Measurements from ENCODE around the gene DTD1.

Gene DTD1

DNA sequence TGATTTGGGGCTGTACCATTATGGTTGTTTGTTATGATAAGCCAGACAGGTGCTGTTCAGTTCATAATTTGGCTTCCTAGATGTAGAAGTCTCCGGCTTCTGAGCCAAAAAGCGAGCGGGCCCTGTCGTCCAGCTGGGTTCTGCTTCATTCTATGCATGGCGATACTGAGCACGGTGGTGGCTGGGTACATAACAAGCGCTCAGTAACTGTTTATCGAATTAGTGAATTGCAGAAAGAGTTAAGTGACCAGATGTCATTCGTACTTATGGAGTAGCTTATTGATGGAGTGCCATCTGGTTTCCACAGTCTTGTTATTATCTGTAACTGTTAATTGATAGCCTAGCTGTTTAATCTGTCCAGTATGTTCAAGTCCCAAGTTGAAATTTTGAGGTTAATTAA is 85.0 kb downstream of the DTD1 start:
- DNase-seq (ENCODE audit: low read depth): no peak
- TF ChIP-seq, protein P1, sequence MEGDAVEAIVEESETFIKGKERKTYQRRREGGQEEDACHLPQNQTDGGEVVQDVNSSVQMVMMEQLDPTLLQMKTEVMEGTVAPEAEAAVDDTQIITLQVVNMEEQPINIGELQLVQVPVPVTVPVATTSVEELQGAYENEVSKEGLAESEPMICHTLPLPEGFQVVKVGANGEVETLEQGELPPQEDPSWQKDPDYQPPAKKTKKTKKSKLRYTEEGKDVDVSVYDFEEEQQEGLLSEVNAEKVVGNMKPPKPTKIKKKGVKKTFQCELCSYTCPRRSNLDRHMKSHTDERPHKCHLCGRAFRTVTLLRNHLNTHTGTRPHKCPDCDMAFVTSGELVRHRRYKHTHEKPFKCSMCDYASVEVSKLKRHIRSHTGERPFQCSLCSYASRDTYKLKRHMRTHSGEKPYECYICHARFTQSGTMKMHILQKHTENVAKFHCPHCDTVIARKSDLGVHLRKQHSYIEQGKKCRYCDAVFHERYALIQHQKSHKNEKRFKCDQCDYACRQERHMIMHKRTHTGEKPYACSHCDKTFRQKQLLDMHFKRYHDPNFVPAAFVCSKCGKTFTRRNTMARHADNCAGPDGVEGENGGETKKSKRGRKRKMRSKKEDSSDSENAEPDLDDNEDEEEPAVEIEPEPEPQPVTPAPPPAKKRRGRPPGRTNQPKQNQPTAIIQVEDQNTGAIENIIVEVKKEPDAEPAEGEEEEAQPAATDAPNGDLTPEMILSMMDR (IDR thresholded peaks at IDR 0.05; ENCODE audit: control insufficient read depth, insufficient read depth, low read depth, low read length, missing control alignments): no peak
- H3K4me3 ChIP-seq (ENCODE audit: control insufficient read depth, low read depth, low read length): no peak overlapping the region

DNA sequence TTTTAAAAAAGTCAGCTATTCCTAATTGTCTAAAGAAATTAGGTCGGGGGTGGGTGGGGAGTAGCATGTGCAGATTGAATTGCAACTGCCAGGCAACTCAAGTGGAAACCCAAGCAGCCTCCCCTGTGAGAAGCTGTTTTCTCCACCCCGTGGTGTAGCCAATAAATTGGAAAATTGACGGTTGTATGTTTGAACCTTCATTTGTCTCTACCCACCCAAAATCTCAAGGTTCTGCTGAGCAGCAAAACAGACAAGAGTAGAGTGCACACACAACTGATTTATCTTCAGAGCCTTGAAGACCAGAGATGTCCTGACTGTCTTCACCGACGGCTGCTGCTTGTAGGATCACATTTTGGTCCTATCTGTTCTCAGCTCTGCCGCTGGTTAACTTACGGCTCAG is 88.5 kb downstream of the DTD1 start:
- H3K4me3 ChIP-seq (ENCODE audit: control insufficient read depth, low read depth, low read length): no peak overlapping the region
- no peak for DNase-seq (ENCODE audit: low read depth)
- TF ChIP-seq, protein P1 (IDR thresholded peaks at IDR 0.05; ENCODE audit: control insufficient read depth, insufficient read depth, low read depth, low read length, missing control alignments): no peak

DNA sequence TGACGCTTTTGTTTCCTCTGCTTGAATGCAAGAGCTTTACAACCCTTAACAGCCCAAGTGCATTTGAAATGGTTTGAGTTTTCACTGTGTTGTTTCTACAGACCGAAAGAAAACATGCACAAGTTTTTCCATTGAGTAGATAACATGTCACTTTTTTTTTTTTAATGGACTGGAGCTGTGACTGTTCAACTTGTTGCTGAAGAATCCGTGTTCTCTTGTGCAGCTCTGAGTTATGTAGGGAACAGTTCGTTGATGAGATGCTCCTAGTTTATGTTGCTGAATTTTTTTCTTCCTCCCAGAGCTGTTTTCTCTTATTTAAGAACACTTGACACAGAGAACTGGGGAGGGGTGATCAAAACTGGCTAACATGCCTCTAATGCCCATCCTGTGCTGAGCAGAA is 89.3 kb downstream of the DTD1 start:
- DNase-seq (ENCODE audit: low read depth): no peak
- H3K4me3 ChIP-seq (ENCODE audit: control insufficient read depth, low read depth, low read length): no peak overlapping the region
- TF ChIP-seq, protein P1 (IDR thresholded peaks at IDR 0.05; ENCODE audit: control insufficient read depth, insufficient read depth, low read depth, low read length, missing control alignments): no peak

DNA sequence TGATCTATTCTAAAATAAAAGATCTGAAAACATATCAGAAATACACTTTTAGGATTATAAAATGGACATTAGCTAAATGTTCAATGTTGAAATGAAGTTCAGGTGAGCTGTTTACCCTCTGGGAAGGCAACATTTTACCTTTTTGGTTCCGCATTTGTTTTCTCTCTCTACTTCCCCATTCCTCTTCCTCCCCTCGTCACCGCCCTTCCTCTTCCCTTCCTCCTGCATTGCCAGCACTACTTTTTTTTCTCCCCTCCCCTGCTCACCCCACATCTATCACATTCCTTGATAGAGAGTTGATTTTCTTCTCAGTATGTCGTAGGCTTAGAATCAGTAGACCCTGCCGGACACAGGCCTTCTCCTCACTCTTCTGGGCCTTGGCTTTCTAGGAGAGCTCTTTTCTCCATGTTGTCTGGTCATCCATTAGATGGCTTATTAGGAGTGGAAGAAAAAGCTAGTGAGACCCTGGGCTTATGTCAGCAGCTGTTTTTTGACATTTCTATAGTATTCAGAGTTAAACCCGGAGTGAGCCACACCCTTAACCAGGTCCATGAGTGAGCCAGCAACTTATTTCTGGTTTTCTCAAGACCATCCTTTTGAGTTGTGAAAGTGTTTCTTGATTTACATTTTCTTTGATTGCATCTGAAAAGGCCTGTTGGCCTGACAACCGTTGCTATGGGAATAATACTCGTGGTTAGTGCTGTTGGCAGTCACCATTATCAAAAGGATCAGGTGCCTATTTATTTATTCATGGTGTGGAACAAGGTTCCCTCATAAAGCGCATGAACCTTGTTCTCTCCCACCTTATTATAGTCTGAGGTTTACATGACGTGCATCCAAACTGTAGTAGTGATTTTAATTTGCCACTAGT is 90.9 kb downstream of the DTD1 start:
- TF ChIP-seq, protein P1 (IDR thresholded peaks at IDR 0.05; ENCODE audit: control insufficient read depth, insufficient read depth, low read depth, low read length, missing control alignments): no peak

DNA sequence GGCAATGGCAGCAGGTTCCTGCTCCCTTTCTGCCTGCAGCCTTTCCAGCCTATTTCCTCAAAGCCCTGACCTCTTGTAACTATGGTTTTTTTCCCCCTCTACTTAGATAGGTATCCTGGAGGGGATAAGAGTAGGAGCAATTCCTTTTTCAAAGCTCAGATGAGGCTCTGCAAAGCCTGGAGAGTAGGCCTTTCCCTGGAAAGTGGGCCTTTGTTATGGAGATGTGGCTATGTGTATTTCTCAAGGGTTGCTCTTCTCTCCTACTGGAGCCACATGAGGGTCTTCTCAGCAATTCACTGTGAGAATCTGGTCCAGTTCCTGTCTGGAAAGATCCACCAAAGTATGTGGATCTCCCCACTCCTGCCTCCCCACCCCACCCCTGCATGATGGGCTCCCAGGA is 96.0 kb downstream of the DTD1 start:
- H3K4me3 ChIP-seq (ENCODE audit: control insufficient read depth, low read depth, low read length): no peak overlapping the region
- DNase-seq (ENCODE audit: low read depth): no peak
- TF ChIP-seq, protein P1 (IDR thresholded peaks at IDR 0.05; ENCODE audit: control insufficient read depth, insufficient read depth, low read depth, low read length, missing control alignments): no peak

More for the DNA sequence above, 90.9 kb downstream of the DTD1 start:
- no peak overlapping the region for H3K4me3 ChIP-seq (ENCODE audit: control insufficient read depth, low read depth, low read length)
- no peak for DNase-seq (ENCODE audit: low read depth)

DNA sequence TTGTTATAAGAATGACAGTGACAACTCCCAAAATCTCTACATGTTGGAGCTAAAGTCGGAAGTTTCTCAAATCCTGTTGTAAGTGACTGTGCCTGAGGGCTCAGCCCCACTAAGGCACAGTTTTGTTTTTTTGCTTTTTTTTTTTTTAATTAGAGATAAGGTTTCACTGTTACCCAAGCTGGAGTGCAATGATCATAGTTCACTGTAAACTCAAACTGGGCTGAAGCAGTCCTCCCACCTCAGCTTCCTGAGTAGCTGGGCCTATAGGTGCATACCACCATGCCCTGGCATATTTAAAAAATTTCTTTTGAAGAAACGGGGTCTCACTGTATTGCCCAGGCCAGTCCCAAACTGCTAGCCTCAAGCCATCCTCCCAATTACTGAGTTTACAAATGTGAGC is 96.9 kb downstream of the DTD1 start:
- no peak for DNase-seq (ENCODE audit: low read depth)
- H3K4me3 ChIP-seq (ENCODE audit: control insufficient read depth, low read depth, low read length): no peak overlapping the region
- TF ChIP-seq, protein P1 (IDR thresholded peaks at IDR 0.05; ENCODE audit: control insufficient read depth, insufficient read depth, low read depth, low read length, missing control alignments): no peak
